ENCODE data around the gene GPSM3. TPM values are rescaled to one million over a fixed set of nuclear protein-coding genes. Genes with fewer than 3 reads are reported as not detected.

The GPSM3 gene
- total and polyA plus RNA-seq, 2 donors (not counting 1 experiment from before 2014, with no cell fraction given) = 2.3 to 7.0 TPM

DNA sequence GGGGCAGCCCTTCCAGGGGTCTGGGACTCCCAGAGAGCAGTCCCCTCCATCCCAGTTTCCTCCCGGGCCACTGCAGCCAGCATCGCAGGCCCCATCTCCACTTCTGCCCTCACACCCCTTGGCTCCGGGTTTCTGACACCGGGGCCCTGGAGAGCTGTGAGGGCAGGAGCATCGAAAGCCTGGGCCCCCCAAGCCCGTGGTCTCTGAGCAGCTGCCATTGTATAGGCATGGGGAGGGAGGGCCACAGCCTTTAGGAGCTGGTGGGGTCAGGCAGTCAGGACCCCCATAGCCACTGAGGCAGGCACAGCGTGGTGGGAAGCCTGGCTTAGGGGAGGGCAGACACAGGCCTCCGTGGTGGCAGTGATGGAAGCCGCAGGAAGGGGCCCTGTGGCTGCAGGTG is 9.7 kb upstream of the GPSM3 start:
- no peak for DNase-seq (ENCODE audit: low read depth in 2 of 2)
- Histone ChIP-seq H3K9ac (ENCODE audit: insufficient read depth, low read length) (no peak overlapping the region), H3K4me1 (ENCODE audit: control insufficient read depth, extremely low read depth, insufficient read depth, low read length) (peaks cover under 1% of the 10 kb centered on the region), H3K4me2 (ENCODE audit: extremely low read depth, insufficient read depth, low read length) (no peak overlapping the region), H3K79me2 (ENCODE audit: control insufficient read depth, insufficient read depth, low read length) (no peaks in the 10 kb centered on the region), H4K20me1 (ENCODE audit: control insufficient read depth, extremely low read depth, insufficient read depth, low read length) (no peaks in the 10 kb centered on the region), H3K36me3 (ENCODE audit: control insufficient read depth, insufficient read depth, low read length) (no peaks in the 10 kb centered on the region), H2AFZ (ENCODE audit: low read length) (no peak overlapping the region), H3K27ac (ENCODE audit: insufficient read depth, low read length) (no peak overlapping the region), H3K9me3 (ENCODE audit: control insufficient read depth, insufficient read depth, low read depth, low read length) (no peaks in the 10 kb centered on the region), H3K4me3 (replicated peaks in 1 of 4; ENCODE audit: control extremely low read depth in 1 of 4, insufficient read depth in 1 of 4, low read depth in 3 of 4, low read length in 4 of 4) (no peak overlapping the region), H3K27me3 (ENCODE audit: control insufficient read depth, insufficient read depth, low read length) (peaks cover 9% of the 10 kb centered on the region)
- no peak for TF ChIP-seq EZH2 (IDR thresholded peaks at IDR 0.05; ENCODE audit: low read length, missing control alignments)
- TF ChIP-seq, protein P1, sequence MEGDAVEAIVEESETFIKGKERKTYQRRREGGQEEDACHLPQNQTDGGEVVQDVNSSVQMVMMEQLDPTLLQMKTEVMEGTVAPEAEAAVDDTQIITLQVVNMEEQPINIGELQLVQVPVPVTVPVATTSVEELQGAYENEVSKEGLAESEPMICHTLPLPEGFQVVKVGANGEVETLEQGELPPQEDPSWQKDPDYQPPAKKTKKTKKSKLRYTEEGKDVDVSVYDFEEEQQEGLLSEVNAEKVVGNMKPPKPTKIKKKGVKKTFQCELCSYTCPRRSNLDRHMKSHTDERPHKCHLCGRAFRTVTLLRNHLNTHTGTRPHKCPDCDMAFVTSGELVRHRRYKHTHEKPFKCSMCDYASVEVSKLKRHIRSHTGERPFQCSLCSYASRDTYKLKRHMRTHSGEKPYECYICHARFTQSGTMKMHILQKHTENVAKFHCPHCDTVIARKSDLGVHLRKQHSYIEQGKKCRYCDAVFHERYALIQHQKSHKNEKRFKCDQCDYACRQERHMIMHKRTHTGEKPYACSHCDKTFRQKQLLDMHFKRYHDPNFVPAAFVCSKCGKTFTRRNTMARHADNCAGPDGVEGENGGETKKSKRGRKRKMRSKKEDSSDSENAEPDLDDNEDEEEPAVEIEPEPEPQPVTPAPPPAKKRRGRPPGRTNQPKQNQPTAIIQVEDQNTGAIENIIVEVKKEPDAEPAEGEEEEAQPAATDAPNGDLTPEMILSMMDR (conservative IDR thresholded peaks at IDR 0.05 in 1 of 2, IDR thresholded peaks at IDR 0.05 in 1 of 2; ENCODE audit: low read depth in 1 of 2, low read length in 2 of 2) = no peak

- no peak overlapping the region for H3K27ac ChIP-seq (ENCODE audit: insufficient read depth, low read length)
- no peaks in the 10 kb centered on the region for H3K36me3 ChIP-seq (ENCODE audit: control insufficient read depth, insufficient read depth, low read length)
- H3K4me2 ChIP-seq (ENCODE audit: extremely low read depth, insufficient read depth, low read length) = no peak overlapping the region
- H3K79me2 ChIP-seq (ENCODE audit: control insufficient read depth, insufficient read depth, low read length) = no peaks in the 10 kb centered on the region
- H3K4me1 ChIP-seq (ENCODE audit: control insufficient read depth, extremely low read depth, insufficient read depth, low read length) = peaks cover 6% of the 10 kb centered on the region
- no peaks in the 10 kb centered on the region for H4K20me1 ChIP-seq (ENCODE audit: control insufficient read depth, extremely low read depth, insufficient read depth, low read length)
- H3K4me3 ChIP-seq (replicated peaks in 1 of 4; ENCODE audit: control extremely low read depth in 1 of 4, insufficient read depth in 1 of 4, low read depth in 3 of 4, low read length in 4 of 4) = no peak overlapping the region
- no peak for DNase-seq (ENCODE audit: low read depth in 2 of 2)
- TF ChIP-seq, protein P1 (conservative IDR thresholded peaks at IDR 0.05 in 1 of 2, IDR thresholded peaks at IDR 0.05 in 1 of 2; ENCODE audit: low read depth in 1 of 2, low read length in 2 of 2) = no peak
- TF ChIP-seq EZH2 (IDR thresholded peaks at IDR 0.05; ENCODE audit: low read length, missing control alignments) = no peak
- H3K27me3 ChIP-seq (ENCODE audit: control insufficient read depth, insufficient read depth, low read length) = peaks cover 9% of the 10 kb centered on the region
- no peak overlapping the region for H3K9ac ChIP-seq (ENCODE audit: insufficient read depth, low read length)
- no peaks in the 10 kb centered on the region for H3K9me3 ChIP-seq (ENCODE audit: control insufficient read depth, insufficient read depth, low read depth, low read length)
- no peak overlapping the region for H2AFZ ChIP-seq (ENCODE audit: low read length)
These were observed 8.4 kb upstream of the GPSM3 start for GRCh38 chr6:32200711-32201475.

DNA sequence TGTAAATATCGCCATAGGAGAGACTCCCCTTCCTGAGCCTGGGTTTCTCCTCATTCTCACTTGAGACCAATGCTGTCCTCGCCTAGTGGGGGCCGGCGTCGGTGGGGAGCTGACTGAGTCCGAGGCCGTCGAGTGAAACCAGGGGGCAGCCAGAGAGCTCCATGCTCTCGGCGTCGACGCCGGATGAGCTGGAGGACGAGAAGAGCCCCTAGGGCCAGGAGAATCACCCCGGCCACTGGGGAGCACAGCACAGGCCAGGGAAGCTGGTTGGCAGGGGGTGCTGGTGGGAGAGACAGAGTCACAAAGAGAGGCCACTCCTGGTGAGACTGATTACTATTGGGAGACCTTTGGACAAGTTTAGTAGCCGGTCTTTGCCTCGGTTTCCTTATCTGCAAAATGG is 6.4 kb upstream of the GPSM3 start:
- H3K79me2 ChIP-seq (ENCODE audit: control insufficient read depth, insufficient read depth, low read length) = no peaks in the 10 kb centered on the region
- H3K4me3 ChIP-seq (replicated peaks in 1 of 4; ENCODE audit: control extremely low read depth in 1 of 4, insufficient read depth in 1 of 4, low read depth in 3 of 4, low read length in 4 of 4) = no peak overlapping the region
- DNase-seq (ENCODE audit: low read depth in 2 of 2) = no peak
- H3K9me3 ChIP-seq (ENCODE audit: control insufficient read depth, insufficient read depth, low read depth, low read length) = no peaks in the 10 kb centered on the region
- H3K27me3 ChIP-seq (ENCODE audit: control insufficient read depth, insufficient read depth, low read length) = peaks cover 9% of the 10 kb centered on the region
- no peak overlapping the region for H3K4me2 ChIP-seq (ENCODE audit: extremely low read depth, insufficient read depth, low read length)
- no peak overlapping the region for H3K27ac ChIP-seq (ENCODE audit: insufficient read depth, low read length)
- H4K20me1 ChIP-seq (ENCODE audit: control insufficient read depth, extremely low read depth, insufficient read depth, low read length) = no peaks in the 10 kb centered on the region
- no peaks in the 10 kb centered on the region for H3K36me3 ChIP-seq (ENCODE audit: control insufficient read depth, insufficient read depth, low read length)
- H2AFZ ChIP-seq (ENCODE audit: low read length) = no peak overlapping the region
- no peak for TF ChIP-seq EZH2 (IDR thresholded peaks at IDR 0.05; ENCODE audit: low read length, missing control alignments)
- TF ChIP-seq, protein P1 (conservative IDR thresholded peaks at IDR 0.05 in 1 of 2, IDR thresholded peaks at IDR 0.05 in 1 of 2; ENCODE audit: low read depth in 1 of 2, low read length in 2 of 2) = no peak
- H3K4me1 ChIP-seq (ENCODE audit: control insufficient read depth, extremely low read depth, insufficient read depth, low read length) = peaks cover 6% of the 10 kb centered on the region
- H3K9ac ChIP-seq (ENCODE audit: insufficient read depth, low read length) = no peak overlapping the region
